Tibial artery (tissue), 4 donors: Measurements from ENCODE around the gene GPR139.

Experiments
- DNase-seq, 2 donors: peaks; one replicate each; pipeline ENCODE4 v3.0.0-alpha.2; 2019
- H3K27ac ChIP-seq, 2 donors: fragments of 200-600 bp; sonication (generic) in 1 of 2; 1 replicate in 1 of 2; 2 replicates in 1 of 2; pipeline ENCODE4 v1.5.1; 2018 to 2019; ENCODE audit warnings: mild to moderate bottlenecking in 1 of 2
- H3K27me3 ChIP-seq, 2 donors: fragments of 200-600 bp; sonication (generic) in 1 of 2; one replicate each; pipeline versions ENCODE4 v1.5.1 to v1.6.0; 2016 to 2019
- H3K36me3 ChIP-seq, 3 donors: fragments of 200-600 bp; sonication (generic) in 2 of 3; one replicate each; pipeline ENCODE4 v1.5.1; 2016 to 2019; ENCODE audit warnings: mild to moderate bottlenecking in 2 of 3
- H3K4me1 ChIP-seq, 4 donors: fragments of 200-600 bp; sonication (generic) in 2 of 4; 1 replicate in 3 of 4; 2 replicates in 1 of 4; pipeline ENCODE4 v1.5.1; 2016 to 2019
- H3K4me3 ChIP-seq, 2 donors: fragments of 200-600 bp; sonication (generic) in 1 of 2; 1 replicate in 1 of 2; 2 replicates in 1 of 2; pipeline ENCODE4 v1.5.1; 2018 to 2019; ENCODE audit warnings: mild to moderate bottlenecking in 2 of 2
- H3K9me3 ChIP-seq, 3 donors: fragments of 200-600 bp; sonication (generic) in 1 of 3; one replicate each; pipeline ENCODE4 v1.5.1; 2016 to 2019
- intact Hi-C: fragments of 100-400 bp; cut with DNase I; formaldehyde crosslinking; loops from one replicate; pipeline ENCODE4 v1.15.0; 2023; ENCODE audit warnings: low total_unique reads
- TF ChIP-seq, protein P1 (sequence below), 2 experiments: fragments of 200-600 bp in 1 of 2; fragments of 450-650 bp in 1 of 2; IDR thresholded peaks; one replicate each; pipeline ENCODE4 v1.5.1; 2017 to 2019; ENCODE audit warnings: antibody characterized with exemption in 2 of 2, mild to moderate bottlenecking in 1 of 2, moderate library complexity in 1 of 2

Gene GPR139

DNA sequence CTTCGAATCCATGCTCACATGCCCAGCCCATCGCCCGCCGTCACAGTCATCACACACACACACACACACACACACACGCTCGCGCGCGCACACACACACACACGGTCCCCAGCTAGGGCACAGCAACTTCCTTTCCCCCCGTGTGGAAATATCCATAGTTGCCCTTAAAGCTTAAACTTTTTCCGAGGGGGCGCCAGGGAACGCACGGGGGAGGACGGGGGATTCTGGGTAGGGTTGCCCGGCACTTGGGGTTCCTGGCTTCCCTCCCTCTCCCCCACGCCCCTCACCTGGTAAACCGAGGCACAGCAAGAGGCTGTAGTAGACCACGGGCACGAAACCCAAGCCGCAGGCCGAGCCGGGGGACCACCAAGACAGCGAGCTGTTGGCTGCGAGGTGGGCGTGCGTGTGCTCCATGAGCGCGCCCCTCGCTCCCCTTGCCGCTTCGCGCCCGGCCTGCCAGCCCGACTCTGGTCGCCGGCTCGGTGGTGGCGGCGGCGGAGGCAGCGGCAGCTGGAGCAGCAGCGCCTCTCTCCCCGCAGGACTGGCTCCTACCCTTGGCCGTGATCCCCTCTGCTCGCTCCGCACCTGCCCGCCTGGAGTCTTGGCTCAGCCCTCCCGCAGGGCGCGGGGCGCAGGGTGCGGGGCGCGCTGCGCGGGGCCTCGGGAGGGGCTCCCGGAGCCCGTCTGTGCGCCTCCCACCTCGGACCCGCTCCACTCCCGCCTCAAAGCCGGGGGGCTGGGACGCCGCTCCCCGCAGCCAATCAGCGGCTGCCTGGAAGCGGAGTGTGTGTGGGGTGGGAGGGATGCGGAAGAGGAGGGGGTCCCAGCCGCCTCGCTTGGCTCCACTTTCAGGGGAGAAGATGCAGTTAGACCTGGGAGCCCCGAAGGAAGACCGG, at the start of gene GPR139:
Gene GPR139 (minus strand): TSS at position 688 of the 896 bp plus-strand sequence. CDS start 274 bp downstream, at position 414.
- Histone ChIP-seq H3K27me3 (peaks cover 0 to 35% of the 10 kb centered on the region in 2 donors), H3K27ac (no peak within 1 kb of the TSS), H3K4me1 (peaks cover 0 to 10% (median 0%) of the 10 kb centered on the region in 4 donors), H3K9me3 (peaks cover 0 to 6% (median 0%) of the 10 kb centered on the region in 3 donors), H3K36me3 (no peaks in the 10 kb centered on the region), H3K4me3 (no peak within 1 kb of the TSS)
- intact Hi-C loops: no loop called here
- no peak for DNase-seq
- TF ChIP-seq, protein P1, sequence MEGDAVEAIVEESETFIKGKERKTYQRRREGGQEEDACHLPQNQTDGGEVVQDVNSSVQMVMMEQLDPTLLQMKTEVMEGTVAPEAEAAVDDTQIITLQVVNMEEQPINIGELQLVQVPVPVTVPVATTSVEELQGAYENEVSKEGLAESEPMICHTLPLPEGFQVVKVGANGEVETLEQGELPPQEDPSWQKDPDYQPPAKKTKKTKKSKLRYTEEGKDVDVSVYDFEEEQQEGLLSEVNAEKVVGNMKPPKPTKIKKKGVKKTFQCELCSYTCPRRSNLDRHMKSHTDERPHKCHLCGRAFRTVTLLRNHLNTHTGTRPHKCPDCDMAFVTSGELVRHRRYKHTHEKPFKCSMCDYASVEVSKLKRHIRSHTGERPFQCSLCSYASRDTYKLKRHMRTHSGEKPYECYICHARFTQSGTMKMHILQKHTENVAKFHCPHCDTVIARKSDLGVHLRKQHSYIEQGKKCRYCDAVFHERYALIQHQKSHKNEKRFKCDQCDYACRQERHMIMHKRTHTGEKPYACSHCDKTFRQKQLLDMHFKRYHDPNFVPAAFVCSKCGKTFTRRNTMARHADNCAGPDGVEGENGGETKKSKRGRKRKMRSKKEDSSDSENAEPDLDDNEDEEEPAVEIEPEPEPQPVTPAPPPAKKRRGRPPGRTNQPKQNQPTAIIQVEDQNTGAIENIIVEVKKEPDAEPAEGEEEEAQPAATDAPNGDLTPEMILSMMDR (IDR thresholded peaks at IDR 0.05): no peak

DNA sequence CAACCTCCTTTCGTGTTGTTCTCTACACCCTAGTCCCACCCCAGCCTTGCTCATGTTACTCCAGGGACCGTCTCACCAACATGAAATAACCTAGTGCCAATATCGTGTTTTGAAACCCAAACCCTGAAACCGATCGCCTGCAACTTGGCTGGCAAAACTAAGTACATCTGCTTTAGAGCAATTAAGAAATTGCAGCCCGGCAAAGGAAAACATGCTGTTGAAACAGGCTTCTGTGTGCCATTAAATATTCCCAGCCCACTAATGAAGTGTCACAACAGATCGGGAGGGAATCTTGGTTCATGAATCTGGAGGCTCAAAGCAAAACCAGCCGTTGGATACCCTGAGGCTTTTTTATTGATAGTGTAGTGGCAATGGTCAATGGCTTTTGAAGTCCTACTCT, 48.3 kb upstream of the GPR139 start:
- intact Hi-C loops: no loop called here

DNA sequence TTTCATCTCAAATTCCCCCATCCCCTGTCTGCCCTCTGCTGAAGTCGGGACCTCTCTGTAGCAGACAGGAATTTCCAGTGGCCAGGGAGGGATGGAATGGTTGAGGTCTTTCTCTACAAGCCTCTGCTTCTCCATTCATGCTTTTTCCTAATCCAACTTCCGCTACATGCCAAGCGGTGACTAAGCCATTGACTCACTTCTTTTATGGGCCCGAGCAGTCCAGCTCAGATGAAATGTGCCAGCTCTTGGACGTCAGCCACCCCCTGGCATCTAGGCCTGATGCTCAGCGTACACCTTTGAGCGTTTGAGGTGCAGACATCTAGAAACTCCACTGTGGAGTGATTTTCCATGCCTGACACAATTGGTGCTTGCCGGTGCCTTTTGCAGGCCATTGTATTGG, 40.7 kb upstream of the GPR139 start:
- intact Hi-C loops: no loop called here
- Histone ChIP-seq H3K27me3 (no peaks in the 10 kb centered on the region), H3K4me1 (no peaks in the 10 kb centered on the region), H3K4me3 (no peak overlapping the region), H3K9me3 (no peaks in the 10 kb centered on the region), H3K36me3 (no peaks in the 10 kb centered on the region), H3K27ac (no peak overlapping the region)
- no peak for DNase-seq
- TF ChIP-seq, protein P1 (IDR thresholded peaks at IDR 0.05): no peak

More for the DNA sequence above, 48.3 kb upstream of the GPR139 start:
- Histone ChIP-seq H3K9me3 (peaks cover 0 to 15% (median 10%) of the 10 kb centered on the region in 3 donors), H3K27me3 (no peaks in the 10 kb centered on the region), H3K36me3 (no peaks in the 10 kb centered on the region), H3K4me3 (no peak overlapping the region), H3K4me1 (no peaks in the 10 kb centered on the region), H3K27ac (no peak overlapping the region)
- TF ChIP-seq, protein P1 (IDR thresholded peaks at IDR 0.05): no peak
- no peak for DNase-seq

DNA sequence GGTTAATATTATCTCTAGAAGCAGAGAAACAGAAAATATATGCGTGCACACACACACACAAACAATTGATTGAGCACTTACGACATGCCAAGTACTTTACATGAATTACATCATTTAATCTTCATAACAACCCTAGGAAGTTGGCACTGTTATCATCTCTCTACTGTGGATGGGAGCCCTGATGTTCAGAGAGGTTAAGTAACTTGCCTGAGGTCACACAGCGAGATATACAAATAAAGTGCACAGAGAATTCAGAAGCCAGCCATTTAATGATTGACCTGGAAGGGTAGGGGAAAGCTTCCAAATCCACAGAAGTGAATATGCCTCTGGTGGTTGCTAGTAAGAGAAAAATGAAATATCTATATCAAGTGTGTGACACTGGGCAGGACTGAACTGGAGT, 37.5 kb upstream of the GPR139 start:
- Histone ChIP-seq H3K27me3 (no peaks in the 10 kb centered on the region), H3K4me1 (no peaks in the 10 kb centered on the region), H3K9me3 (no peaks in the 10 kb centered on the region), H3K27ac (no peak overlapping the region), H3K36me3 (no peaks in the 10 kb centered on the region), H3K4me3 (no peak overlapping the region)
- DNase-seq: no peak
- intact Hi-C loops: no loop called here
- TF ChIP-seq, protein P1 (IDR thresholded peaks at IDR 0.05): no peak

DNA sequence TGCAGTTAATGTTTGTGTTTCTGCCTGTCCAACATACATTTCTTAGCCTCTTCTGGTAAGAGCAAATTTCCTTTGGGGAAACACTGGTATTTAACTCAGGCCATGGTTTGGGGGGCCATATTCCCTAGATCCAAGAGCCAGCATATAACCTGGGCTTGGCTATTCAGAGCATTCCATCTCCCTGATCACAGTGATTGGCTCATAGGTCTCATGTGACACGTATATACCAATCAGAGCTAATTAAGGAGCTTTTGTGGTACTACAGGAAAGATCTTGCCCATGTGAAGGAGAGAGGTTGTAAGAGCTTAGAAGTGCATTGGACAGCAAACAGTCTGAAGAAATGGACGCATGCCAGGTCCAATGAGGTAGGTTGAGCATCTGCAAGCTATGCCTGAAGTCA, 33.4 kb upstream of the GPR139 start:
- Histone ChIP-seq H3K27me3 (no peaks in the 10 kb centered on the region), H3K9me3 (no peaks in the 10 kb centered on the region), H3K4me3 (no peak overlapping the region), H3K4me1 (no peaks in the 10 kb centered on the region), H3K27ac (no peak overlapping the region), H3K36me3 (no peaks in the 10 kb centered on the region)
- DNase-seq: no peak
- TF ChIP-seq, protein P1 (IDR thresholded peaks at IDR 0.05): no peak
- intact Hi-C loops: no loop called here
